Right lobe of liver (tissue), 4 donors: ENCODE data around the gene RIMS3.

Experiments
- CTCF ChIP-seq, 4 donors: fragments of 200-600 bp in 3 of 4; fragments of 450-650 bp in 1 of 4; IDR thresholded peaks; one replicate each; pipeline versions ENCODE4 v1.5.1 to v1.8.0; 2016 to 2022; ENCODE audit warnings: antibody characterized with exemption in 4 of 4, mild to moderate bottlenecking in 2 of 4
- POLR2A ChIP-seq: fragments of 450-650 bp; IDR thresholded peaks from one replicate; pipeline ENCODE4 v1.6.1; 2017; ENCODE audit warnings: antibody characterized with exemption, mild to moderate bottlenecking
- donor health status: DM: no; HTN: no; CAD: no.
- donor health status: DM: no; HTN: no; CAD: no.
- donor health status: DM: no; HTN: yes; CAD: no.

- TF ChIP-seq CTCF (IDR thresholded peaks at IDR 0.05) (no peak), POLR2A (no peak)
Observed at GRCh38 chr1:40694353-40694874, 28.9 kb upstream of the RIMS3 start.
